Measurements from ENCODE around the gene PRAC1.

DNA sequence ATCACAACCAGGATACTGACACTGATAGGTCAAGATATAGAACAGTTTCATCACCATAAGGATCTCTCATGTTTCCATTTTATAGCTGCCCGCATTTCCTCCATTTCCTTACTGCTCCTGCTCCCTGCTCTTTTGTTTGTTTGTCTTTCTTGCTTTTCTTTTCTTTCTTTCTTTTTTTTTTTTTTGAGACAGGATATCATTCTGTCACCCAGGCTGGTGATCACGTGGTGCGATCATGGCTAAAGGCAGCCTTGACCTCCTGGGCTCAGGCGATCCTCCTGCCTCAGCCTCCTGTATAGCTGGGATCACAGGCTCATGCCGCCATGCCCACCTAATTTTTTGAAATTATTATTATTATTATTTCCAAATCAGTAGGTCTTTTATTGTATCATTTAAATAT is 31.7 kb downstream of the PRAC1 start:
- TF ChIP-seq, protein P1, sequence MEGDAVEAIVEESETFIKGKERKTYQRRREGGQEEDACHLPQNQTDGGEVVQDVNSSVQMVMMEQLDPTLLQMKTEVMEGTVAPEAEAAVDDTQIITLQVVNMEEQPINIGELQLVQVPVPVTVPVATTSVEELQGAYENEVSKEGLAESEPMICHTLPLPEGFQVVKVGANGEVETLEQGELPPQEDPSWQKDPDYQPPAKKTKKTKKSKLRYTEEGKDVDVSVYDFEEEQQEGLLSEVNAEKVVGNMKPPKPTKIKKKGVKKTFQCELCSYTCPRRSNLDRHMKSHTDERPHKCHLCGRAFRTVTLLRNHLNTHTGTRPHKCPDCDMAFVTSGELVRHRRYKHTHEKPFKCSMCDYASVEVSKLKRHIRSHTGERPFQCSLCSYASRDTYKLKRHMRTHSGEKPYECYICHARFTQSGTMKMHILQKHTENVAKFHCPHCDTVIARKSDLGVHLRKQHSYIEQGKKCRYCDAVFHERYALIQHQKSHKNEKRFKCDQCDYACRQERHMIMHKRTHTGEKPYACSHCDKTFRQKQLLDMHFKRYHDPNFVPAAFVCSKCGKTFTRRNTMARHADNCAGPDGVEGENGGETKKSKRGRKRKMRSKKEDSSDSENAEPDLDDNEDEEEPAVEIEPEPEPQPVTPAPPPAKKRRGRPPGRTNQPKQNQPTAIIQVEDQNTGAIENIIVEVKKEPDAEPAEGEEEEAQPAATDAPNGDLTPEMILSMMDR (conservative IDR thresholded peaks at IDR 0.05 in 1 of 2, IDR thresholded peaks at IDR 0.05 in 1 of 2; ENCODE audit: low read depth in 1 of 2, low read length in 2 of 2), result no peak
- no peak for TF ChIP-seq EZH2 (IDR thresholded peaks at IDR 0.05; ENCODE audit: low read length, missing control alignments)

Data from fibroblast of lung (primary cell).